Raji (cell line): Measurements from ENCODE around the gene PCTP.

ENCODE experiments used
- POLR2A ChIP-seq: IDR thresholded peaks from 2 replicates; pipeline ENCODE4 v1.6.1; 2011; ENCODE audit warnings: low read depth, low read length, control low read depth; ENCODE audit not compliant: insufficient read depth

PCTP gene

DNA sequence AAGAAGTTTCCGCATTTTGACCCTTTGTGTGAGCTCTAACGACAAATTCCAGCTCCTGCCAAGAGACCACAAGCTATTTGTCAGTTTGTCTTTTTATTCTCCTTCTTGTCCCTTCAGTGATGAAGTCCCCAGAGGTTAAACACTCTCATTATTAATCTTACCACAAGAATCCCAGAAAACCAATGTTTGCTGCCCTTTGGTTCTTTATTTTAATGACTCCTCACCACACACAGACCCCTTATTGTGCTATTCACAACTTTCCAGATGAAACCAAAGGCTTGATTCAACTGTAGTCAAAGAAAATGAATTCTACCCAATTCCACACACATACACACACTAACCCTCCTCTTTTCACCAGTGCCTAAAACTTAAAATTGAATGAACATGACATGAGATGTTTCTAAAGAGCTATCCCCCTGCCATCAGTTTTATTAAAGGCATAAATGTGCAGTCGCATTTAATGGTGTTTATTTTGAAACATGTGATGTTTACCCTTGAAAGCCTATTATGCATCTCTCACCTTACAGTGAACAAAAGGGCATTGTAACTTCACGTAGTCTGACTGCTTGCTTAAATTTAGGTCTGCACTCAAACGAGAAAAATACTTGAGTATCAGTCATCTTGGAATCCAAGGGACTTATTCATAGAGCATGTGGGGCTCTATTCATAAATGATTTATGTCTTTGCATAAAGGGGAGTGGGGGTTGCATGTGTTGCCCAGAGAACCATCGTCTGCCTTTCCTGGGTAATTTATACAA lies 44.1 kb downstream of the PCTP start:
- TF ChIP-seq POLR2A = no peak

DNA sequence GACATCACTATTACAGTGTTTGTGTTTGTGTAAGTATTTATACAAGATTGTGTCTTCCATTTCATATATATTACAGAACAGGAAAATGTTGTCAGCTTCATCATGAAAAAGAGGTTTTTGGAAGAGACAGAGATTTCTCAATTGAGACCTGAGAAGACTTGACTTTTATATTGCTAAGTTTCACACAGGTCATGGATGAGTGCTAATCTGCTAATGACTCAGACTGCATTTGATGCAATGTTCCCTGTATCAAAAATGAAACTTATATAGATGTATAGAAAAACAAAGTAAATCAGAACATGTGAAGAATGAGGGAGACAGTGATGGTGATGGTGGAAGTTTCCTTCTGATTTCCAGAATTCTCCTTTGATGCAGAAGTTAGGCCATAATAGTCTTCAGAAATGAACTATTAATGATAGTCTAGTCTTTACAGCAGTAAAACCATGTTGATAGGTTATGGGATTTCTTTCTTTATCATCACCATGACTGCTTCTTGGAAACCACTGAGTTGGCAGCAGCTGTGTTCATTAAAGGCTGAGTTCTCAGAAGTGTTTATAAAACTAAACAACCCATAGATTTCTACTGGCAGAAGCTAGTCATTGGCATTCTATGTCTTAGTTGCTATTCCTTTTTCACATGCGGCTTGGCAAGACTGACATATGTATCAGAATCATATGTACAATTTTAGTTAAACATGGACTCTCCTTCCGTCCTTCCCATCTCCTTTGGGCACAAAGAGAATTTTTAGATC lies 56.1 kb downstream of the PCTP start:
- TF ChIP-seq POLR2A = no peak

DNA sequence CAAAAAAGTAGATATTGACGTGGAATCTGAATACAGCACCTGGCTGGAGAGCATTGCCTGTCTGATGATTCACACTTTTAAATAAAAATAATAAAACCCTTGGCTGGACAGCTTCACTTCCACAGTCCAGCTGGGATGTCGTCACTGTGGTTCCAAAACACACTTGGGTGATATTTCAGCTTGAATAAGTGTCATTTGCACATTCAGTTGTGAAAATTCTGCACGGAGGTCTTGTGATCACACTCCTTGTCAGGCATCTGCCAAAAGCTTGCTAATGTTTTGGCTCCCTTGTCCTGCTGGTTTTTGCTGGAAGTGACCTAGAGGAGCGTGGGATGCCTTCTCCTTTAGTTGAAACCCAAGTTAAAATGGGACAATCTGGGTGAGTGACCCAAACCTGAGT lies 60.7 kb downstream of the PCTP start:
- no peak for TF ChIP-seq POLR2A

DNA sequence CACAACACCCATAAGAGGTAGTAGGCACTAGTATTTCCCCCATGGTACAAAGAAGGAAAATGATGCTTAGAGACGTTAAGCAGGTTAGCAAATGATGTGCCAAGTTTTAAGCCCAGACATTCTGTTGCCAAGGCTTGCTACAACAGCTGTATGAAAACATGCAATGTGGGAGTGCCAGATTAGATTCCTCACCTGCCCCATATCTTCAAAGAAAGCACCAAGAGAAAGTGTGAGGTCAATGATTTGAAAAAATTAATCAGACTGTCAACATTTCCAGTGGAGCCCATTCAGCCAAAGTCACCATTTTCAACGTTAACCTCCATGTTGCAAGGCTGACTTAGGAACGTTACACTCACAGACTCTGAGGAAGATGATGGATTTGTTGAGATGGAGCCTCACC lies 61.5 kb downstream of the PCTP start:
- no peak for TF ChIP-seq POLR2A

DNA sequence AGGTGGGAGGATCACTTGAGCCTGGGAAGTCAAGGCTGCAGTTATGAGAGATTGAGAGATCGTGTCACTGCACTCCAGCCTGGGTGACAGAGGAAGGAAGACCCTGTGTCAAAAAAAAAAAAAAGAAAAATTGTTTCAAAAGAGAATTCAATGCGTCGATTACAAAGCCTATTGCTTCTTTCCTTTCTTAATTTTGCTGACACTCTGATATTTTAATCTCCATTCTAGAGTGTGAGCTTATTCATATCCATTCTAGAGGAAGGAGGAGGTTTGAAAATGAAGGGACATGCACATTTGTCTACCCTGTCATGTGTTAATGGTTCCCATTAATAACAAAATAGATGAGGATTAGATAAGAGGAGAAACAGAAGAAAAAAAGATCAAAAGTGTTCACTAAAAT lies 63.1 kb downstream of the PCTP start:
- no peak for TF ChIP-seq POLR2A

DNA sequence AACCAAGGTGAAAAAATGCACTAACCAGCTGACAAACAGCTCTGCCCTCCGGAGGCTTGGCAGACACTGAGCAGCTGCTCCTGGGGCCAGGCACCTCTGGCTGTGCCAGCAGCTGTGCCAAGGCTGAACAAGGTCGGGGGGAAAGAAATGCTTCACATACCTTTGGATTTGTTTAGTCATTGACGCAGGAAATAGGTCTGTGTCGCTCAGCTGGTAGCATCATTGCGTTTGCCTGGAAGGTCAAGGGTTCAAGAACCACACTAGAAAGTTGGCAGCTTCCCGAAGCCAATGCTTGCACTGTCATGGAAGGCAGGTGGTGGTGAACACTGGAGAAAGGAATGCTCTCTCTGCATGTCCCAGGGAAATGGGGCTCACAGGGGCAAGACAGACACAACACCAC lies 63.5 kb downstream of the PCTP start:
- TF ChIP-seq POLR2A = no peak

DNA sequence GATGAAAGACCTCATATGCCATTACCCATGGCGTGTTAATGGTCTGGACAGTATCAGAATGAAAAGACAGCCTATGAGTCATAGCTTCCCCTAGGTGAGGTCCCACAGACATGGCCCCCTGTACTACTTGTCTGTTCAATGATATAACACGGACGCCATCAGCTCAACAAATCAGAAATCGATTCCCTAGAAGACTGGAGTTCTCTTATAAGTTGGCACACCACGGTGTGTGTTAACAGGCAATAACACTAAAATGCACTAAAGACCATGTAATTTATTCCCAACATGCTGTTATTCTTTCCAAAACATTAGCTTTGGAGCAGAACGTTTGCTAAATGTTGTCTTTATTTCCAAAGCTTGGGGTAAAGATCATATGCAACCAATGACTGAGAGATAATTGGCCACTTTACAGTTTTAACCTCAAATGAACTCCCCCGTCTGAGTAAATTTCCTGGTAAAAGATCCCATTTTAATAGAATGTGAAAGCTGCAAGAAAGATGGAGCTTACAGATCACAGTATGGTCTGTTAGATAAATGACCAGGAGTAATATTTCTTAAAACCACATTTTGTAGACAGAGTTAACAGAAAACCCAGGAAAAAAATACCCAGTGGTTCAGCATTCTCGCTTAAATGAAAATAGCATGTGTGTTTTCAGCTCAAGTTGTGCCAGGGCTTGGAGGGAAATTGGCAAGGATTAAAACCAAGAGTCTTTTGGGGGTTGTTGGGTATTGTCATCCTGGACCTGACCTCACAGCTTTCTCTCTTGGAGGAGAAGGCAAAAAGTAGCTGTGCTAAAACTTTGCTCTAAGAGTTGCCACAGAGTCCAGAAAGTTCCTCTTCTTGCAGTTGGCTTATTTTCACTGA lies 65.9 kb downstream of the PCTP start:
- TF ChIP-seq POLR2A = no peak

DNA sequence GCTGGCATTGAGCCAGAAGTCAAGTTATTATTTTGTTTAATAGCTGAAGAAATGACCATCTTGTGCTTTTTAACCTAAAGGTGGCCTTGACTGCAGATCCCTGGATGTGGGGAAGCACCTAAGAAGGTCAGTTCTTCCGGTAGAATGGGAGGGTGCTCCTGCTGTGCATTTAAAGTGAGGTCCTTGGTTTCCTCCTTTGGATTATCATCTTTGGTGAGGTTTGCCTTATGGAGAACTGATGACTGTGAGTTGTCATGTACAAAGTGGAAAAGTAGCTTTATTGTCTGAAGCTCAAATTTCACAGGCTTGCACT lies 66.5 kb downstream of the PCTP start:
- TF ChIP-seq POLR2A = no peak

DNA sequence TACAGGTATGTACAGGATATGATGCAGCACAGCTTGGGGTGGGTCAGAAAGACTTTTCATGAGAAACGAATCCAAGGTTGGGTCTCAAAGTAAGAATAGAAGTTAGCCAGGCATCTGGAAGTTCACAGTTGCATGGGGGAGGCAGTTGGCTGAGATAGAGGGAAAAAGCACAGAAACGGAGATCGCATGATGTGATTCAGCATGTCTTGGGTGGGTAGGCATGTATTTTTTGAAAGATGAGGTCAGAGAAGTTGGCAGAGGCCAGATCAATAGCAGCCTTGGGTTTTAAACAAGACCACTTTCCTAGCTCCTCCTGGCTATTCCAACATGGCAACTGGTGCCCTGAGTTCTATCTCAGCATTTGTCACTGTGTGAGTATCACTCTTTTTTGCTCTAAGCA lies 67.2 kb downstream of the PCTP start:
- TF ChIP-seq POLR2A = no peak

DNA sequence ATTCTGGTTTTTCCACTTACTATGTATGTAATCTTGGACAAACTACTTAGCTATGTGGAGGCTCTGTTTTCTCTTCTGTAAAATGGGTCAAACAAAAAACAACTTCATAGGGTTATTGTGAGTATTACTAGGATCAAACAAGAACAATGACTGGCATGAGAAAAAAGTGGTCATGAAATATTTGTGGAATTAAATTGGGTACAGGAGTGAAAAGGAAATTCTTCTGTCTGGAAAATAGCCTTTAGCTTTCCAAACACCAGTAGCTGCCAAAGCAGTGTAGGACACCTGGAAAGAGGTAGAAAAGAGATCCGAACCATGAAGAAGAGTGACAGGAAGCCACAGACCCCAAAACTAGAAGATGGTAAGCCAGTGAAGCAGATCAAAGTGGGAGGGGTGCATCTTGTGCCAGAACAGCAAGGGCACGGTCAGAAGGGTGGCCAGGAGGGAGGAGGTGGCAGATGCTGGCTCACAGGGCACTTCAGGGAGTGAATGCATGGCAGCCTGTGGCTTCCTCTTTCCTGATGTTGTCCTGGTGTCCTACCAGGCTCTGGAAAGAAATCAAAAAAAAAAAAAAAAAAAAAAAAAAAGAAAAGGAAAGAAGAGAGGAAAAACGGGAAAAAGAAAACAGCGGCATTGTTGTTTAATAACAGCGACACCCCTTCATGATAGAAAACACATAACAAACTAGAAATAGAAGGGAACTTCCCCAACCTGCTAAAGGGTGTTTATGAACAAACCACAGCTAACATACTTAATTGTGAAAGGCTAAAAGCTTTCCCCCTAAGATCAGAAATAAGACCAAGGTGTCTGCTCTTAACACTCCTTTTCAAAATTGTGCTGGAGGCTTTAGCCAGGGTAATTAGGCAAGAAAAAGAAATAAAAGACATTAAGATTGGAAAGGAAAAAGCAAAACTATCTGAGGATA lies 67.9 kb downstream of the PCTP start:
- no peak for TF ChIP-seq POLR2A

DNA sequence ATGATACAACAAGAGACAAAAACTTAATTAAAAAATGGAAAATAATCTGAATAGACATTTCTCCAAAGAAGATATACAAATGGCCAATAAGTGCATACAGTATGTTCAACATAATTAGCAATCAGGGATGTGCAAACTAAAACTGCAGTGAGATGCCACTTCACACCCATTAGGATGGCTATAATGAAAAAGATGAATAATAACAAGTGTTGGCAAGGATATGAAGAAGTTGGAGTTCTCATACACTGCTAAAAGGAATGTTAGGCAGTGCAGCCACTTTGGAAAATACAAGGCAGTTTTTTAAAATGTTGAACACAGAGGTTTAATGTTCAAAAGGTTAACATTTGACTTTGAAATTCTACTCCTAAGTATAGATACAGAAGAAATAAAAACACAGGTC lies 69.8 kb downstream of the PCTP start:
- TF ChIP-seq POLR2A = no peak

DNA sequence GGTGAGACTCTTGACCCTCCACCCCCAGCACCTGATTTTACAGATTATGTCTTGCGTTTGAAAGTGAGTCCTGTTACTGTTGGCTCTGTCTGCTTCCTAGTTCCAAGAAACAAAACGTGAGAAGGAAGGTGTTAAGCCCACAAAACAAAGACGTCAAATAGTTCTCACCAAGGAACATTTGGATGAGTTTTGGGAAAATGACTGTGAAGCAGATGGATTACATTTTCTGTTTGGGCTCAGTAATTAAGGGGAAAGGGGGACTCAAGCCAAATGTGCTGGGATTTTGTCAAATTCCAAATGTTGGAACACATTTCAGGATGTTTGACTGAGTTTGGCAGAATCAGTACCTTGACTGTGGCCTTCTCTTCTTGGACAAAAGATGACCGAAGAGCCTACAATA lies 71.2 kb downstream of the PCTP start:
- no peak for TF ChIP-seq POLR2A

DNA sequence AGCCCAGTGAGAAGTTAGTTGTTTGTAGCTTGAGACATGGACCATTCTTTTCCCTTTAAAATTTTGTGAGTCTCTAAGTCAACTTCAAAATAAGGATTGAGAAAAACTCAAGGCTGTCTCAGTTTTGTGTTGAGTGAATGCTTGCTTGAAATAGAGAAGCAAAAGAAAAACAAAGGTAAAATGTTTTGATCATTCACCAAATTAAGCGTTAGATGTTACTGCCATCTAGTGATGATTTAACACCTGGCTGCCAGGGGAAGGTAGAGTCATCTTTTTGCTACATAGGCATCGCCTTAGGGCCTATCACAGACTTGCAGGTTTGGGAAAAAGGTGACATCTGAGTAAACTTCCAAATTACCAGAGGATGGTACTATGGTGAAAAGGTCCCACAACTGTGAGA lies 74.4 kb downstream of the PCTP start:
- TF ChIP-seq POLR2A = no peak
